Measurements from ENCODE around the gene PYHIN1. TPM values are rescaled to one million over a fixed set of nuclear protein-coding genes. Genes with fewer than 3 reads are reported as not detected.

Gene PYHIN1
- total and polyA plus RNA-seq, 2 experiments from 2014 or later = not detected

DNA sequence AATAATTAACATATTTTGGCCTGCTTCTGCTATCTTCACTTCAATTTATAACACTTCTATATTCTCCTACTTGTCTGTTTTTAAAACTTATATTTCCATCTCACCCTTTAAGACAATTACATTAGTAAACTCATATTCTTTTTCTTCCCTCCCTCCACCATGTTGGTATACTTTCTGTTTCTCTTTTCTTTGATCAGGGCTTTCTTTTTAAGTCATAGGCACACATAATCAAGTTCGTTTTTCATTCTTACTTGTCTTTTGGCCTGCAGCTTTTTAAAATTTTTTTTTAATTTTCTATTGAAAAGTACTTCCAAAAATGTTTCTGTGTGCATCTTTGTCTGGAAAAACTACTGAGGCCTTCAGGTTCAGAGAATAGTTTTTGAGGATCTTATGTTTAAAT, 2.3 kb downstream of the PYHIN1 start (continued):
- TF ChIP-seq, protein P1, sequence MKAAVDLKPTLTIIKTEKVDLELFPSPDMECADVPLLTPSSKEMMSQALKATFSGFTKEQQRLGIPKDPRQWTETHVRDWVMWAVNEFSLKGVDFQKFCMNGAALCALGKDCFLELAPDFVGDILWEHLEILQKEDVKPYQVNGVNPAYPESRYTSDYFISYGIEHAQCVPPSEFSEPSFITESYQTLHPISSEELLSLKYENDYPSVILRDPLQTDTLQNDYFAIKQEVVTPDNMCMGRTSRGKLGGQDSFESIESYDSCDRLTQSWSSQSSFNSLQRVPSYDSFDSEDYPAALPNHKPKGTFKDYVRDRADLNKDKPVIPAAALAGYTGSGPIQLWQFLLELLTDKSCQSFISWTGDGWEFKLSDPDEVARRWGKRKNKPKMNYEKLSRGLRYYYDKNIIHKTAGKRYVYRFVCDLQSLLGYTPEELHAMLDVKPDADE (IDR thresholded peaks at IDR 0.05) = no peak
- TF ChIP-seq, protein P2, sequence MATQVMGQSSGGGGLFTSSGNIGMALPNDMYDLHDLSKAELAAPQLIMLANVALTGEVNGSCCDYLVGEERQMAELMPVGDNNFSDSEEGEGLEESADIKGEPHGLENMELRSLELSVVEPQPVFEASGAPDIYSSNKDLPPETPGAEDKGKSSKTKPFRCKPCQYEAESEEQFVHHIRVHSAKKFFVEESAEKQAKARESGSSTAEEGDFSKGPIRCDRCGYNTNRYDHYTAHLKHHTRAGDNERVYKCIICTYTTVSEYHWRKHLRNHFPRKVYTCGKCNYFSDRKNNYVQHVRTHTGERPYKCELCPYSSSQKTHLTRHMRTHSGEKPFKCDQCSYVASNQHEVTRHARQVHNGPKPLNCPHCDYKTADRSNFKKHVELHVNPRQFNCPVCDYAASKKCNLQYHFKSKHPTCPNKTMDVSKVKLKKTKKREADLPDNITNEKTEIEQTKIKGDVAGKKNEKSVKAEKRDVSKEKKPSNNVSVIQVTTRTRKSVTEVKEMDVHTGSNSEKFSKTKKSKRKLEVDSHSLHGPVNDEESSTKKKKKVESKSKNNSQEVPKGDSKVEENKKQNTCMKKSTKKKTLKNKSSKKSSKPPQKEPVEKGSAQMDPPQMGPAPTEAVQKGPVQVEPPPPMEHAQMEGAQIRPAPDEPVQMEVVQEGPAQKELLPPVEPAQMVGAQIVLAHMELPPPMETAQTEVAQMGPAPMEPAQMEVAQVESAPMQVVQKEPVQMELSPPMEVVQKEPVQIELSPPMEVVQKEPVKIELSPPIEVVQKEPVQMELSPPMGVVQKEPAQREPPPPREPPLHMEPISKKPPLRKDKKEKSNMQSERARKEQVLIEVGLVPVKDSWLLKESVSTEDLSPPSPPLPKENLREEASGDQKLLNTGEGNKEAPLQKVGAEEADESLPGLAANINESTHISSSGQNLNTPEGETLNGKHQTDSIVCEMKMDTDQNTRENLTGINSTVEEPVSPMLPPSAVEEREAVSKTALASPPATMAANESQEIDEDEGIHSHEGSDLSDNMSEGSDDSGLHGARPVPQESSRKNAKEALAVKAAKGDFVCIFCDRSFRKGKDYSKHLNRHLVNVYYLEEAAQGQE (IDR thresholded peaks at IDR 0.05; ENCODE audit: unreplicated experiment) = no peak

DNA sequence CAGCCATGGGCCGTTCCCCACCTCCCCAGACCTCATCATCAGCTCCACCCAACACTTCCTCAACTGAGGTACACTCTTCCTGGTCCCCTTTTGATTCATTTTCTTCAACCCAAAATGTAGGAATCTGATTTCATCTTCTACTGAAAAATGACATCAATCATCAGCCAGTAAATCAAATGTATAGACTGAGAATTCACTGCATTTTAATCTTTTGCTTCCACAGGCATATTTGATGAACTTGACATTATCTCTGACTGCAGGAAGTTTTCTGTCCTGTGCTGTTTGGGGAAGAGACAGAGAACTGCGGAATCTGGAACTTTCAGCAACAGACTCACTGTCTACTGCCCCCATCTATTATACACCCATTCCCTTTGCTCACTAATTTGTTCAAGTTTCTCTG, 7.8 kb downstream of the PYHIN1 start:
- H3K27ac ChIP-seq (ENCODE audit: low read depth) = no peak overlapping the region
- H2AFZ ChIP-seq = no peak overlapping the region
- Mint-ChIP-seq H3K4me1 (no peaks in the 10 kb centered on the region), H3K36me3 (ENCODE audit: low read depth) (no peaks in the 10 kb centered on the region), H3K27ac (no peak overlapping the region), H3K9me3 (no peaks in the 10 kb centered on the region), H3K4me3 (no peak overlapping the region), H3K27me3 (ENCODE audit: insufficient read depth, low read depth, poor library complexity) (no peaks in the 10 kb centered on the region)
- no peaks in the 10 kb centered on the region for H3K4me1 ChIP-seq (ENCODE audit: insufficient read depth)
- no peaks in the 10 kb centered on the region for H3F3A ChIP-seq (replicated peaks; ENCODE audit: low read depth)
- H3K9me2 ChIP-seq (ENCODE audit: insufficient read depth) = no peaks in the 10 kb centered on the region
- no peaks in the 10 kb centered on the region for H3K79me2 ChIP-seq (replicated peaks; ENCODE audit: insufficient read depth)
- no peak for DNase-seq (ENCODE audit: low spot score)
- H3K36me3 ChIP-seq (ENCODE audit: insufficient read depth) = no peaks in the 10 kb centered on the region
- no peak for ATAC-seq
- H3K4me3 ChIP-seq = no peak overlapping the region
- H3K27me3 ChIP-seq (ENCODE audit: insufficient read depth) = no peaks in the 10 kb centered on the region
- no peak overlapping the region for H3K4me2 ChIP-seq
- H4K20me1 ChIP-seq (replicated peaks; ENCODE audit: insufficient read depth) = no peaks in the 10 kb centered on the region
- TF ChIP-seq STAT1 (IDR thresholded peaks at IDR 0.05; ENCODE audit: unreplicated experiment) = no peak
- no peak for TF ChIP-seq ZNF114 (CRISPR knock-in tag; IDR thresholded peaks at IDR 0.05)
- no peak for TF ChIP-seq JUNB (IDR thresholded peaks at IDR 0.05; ENCODE audit: unreplicated experiment)
- TF ChIP-seq, protein P3, sequence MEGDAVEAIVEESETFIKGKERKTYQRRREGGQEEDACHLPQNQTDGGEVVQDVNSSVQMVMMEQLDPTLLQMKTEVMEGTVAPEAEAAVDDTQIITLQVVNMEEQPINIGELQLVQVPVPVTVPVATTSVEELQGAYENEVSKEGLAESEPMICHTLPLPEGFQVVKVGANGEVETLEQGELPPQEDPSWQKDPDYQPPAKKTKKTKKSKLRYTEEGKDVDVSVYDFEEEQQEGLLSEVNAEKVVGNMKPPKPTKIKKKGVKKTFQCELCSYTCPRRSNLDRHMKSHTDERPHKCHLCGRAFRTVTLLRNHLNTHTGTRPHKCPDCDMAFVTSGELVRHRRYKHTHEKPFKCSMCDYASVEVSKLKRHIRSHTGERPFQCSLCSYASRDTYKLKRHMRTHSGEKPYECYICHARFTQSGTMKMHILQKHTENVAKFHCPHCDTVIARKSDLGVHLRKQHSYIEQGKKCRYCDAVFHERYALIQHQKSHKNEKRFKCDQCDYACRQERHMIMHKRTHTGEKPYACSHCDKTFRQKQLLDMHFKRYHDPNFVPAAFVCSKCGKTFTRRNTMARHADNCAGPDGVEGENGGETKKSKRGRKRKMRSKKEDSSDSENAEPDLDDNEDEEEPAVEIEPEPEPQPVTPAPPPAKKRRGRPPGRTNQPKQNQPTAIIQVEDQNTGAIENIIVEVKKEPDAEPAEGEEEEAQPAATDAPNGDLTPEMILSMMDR (conservative IDR thresholded peaks at IDR 0.05; ENCODE audit: low read depth in 2 of 2) = no peak
- no peak for TF ChIP-seq EZH2phosphoT487 (IDR thresholded peaks at IDR 0.05; ENCODE audit: unreplicated experiment)
- no peak for TF ChIP-seq ZNF331 (CRISPR knock-in tag; IDR thresholded peaks at IDR 0.05; ENCODE audit: low read depth)
- TF ChIP-seq, protein P4, sequence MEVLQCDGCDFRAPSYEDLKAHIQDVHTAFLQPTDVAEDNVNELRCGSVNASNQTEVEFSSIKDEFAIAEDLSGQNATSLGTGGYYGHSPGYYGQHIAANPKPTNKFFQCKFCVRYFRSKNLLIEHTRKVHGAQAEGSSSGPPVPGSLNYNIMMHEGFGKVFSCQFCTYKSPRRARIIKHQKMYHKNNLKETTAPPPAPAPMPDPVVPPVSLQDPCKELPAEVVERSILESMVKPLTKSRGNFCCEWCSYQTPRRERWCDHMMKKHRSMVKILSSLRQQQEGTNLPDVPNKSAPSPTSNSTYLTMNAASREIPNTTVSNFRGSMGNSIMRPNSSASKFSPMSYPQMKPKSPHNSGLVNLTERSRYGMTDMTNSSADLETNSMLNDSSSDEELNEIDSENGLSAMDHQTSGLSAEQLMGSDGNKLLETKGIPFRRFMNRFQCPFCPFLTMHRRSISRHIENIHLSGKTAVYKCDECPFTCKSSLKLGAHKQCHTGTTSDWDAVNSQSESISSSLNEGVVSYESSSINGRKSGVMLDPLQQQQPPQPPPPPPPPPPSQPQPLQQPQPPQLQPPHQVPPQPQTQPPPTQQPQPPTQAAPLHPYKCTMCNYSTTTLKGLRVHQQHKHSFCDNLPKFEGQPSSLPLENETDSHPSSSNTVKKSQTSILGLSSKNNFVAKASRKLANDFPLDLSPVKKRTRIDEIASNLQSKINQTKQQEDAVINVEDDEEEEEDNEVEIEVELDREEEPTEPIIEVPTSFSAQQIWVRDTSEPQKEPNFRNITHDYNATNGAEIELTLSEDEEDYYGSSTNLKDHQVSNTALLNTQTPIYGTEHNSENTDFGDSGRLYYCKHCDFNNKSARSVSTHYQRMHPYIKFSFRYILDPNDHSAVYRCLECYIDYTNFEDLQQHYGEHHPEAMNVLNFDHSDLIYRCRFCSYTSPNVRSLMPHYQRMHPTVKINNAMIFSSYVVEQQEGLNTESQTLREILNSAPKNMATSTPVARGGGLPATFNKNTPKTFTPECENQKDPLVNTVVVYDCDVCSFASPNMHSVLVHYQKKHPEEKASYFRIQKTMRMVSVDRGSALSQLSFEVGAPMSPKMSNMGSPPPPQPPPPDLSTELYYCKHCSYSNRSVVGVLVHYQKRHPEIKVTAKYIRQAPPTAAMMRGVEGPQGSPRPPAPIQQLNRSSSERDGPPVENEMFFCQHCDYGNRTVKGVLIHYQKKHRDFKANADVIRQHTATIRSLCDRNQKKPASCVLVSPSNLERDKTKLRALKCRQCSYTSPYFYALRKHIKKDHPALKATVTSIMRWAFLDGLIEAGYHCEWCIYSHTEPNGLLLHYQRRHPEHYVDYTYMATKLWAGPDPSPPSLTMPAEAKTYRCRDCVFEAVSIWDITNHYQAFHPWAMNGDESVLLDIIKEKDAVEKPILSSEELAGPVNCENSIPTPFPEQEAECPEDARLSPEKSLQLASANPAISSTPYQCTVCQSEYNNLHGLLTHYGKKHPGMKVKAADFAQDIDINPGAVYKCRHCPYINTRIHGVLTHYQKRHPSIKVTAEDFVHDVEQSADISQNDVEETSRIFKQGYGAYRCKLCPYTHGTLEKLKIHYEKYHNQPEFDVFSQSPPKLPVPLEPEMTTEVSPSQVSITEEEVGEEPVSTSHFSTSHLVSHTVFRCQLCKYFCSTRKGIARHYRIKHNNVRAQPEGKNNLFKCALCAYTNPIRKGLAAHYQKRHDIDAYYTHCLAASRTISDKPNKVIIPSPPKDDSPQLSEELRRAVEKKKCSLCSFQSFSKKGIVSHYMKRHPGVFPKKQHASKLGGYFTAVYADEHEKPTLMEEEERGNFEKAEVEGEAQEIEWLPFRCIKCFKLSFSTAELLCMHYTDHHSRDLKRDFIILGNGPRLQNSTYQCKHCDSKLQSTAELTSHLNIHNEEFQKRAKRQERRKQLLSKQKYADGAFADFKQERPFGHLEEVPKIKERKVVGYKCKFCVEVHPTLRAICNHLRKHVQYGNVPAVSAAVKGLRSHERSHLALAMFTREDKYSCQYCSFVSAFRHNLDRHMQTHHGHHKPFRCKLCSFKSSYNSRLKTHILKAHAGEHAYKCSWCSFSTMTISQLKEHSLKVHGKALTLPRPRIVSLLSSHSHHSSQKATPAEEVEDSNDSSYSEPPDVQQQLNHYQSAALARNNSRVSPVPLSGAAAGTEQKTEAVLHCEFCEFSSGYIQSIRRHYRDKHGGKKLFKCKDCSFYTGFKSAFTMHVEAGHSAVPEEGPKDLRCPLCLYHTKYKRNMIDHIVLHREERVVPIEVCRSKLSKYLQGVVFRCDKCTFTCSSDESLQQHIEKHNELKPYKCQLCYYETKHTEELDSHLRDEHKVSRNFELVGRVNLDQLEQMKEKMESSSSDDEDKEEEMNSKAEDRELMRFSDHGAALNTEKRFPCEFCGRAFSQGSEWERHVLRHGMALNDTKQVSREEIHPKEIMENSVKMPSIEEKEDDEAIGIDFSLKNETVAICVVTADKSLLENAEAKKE (CRISPR knock-in tag; IDR thresholded peaks at IDR 0.05) = no peak
- no peak for TF ChIP-seq CREB1 (CRISPR knock-in tag; IDR thresholded peaks at IDR 0.05; ENCODE audit: low read depth)
- TF ChIP-seq POLR2AphosphoS5 (IDR thresholded peaks at IDR 0.05; ENCODE audit: low read depth) = no peak
- TF ChIP-seq NANOG (IDR thresholded peaks at IDR 0.05; ENCODE audit: borderline replicate concordance) = no peak
